ENCODE results near the gene KIF6.

Gene KIF6

DNA sequence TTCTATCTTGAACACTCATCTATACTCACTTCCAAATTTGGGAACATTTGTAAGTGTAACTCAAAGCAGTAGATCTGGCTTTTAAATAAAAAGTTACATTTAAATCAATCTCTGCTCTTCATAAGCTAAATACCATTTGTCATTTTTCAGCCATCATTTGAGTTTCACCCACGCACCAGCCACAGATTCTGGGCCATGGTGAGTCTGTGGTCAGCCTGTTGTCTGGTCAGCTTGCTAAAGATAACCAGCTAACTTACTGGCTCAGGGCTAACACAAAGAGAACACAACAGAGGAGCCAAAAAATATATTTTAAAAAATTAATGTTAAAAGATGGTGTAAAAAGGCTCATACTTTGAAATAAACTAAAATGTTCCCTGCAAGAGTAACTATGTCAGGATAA, 181.3 kb downstream of the KIF6 start:
- in situ Hi-C loops (cut with HindIII; ENCODE audit: low sequenced_read_pairs), result no loop called here
- TF ChIP-seq, protein P1, sequence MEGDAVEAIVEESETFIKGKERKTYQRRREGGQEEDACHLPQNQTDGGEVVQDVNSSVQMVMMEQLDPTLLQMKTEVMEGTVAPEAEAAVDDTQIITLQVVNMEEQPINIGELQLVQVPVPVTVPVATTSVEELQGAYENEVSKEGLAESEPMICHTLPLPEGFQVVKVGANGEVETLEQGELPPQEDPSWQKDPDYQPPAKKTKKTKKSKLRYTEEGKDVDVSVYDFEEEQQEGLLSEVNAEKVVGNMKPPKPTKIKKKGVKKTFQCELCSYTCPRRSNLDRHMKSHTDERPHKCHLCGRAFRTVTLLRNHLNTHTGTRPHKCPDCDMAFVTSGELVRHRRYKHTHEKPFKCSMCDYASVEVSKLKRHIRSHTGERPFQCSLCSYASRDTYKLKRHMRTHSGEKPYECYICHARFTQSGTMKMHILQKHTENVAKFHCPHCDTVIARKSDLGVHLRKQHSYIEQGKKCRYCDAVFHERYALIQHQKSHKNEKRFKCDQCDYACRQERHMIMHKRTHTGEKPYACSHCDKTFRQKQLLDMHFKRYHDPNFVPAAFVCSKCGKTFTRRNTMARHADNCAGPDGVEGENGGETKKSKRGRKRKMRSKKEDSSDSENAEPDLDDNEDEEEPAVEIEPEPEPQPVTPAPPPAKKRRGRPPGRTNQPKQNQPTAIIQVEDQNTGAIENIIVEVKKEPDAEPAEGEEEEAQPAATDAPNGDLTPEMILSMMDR (IDR thresholded peaks at IDR 0.05; ENCODE audit: low read depth, low read length), result no peak
- DNase-seq (ENCODE audit: low read depth, low spot score), result no peak
- no peak overlapping the region for H3K4me3 ChIP-seq (ENCODE audit: low read depth, low read length)

- in situ Hi-C loops (cut with HindIII; ENCODE audit: low sequenced_read_pairs), result no loop called here
These were observed 182.1 kb downstream of the KIF6 start for GRCh38 chr6:39543095-39543494.

GRCh38 chr6:39540454-39540853, 184.8 kb downstream of the KIF6 start:
- no peak overlapping the region for H3K4me3 ChIP-seq (ENCODE audit: low read depth, low read length)
- DNase-seq (ENCODE audit: low read depth, low spot score), result no peak
- in situ Hi-C loops (cut with HindIII; ENCODE audit: low sequenced_read_pairs), result no loop called here
- TF ChIP-seq, protein P1 (IDR thresholded peaks at IDR 0.05; ENCODE audit: low read depth, low read length), result no peak

More at GRCh38 chr6:39543095-39543494, 182.1 kb downstream of the KIF6 start:
- no peak overlapping the region for H3K4me3 ChIP-seq (ENCODE audit: low read depth, low read length)
- DNase-seq (ENCODE audit: low read depth, low spot score), result no peak
- TF ChIP-seq, protein P1 (IDR thresholded peaks at IDR 0.05; ENCODE audit: low read depth, low read length), result no peak

DNA sequence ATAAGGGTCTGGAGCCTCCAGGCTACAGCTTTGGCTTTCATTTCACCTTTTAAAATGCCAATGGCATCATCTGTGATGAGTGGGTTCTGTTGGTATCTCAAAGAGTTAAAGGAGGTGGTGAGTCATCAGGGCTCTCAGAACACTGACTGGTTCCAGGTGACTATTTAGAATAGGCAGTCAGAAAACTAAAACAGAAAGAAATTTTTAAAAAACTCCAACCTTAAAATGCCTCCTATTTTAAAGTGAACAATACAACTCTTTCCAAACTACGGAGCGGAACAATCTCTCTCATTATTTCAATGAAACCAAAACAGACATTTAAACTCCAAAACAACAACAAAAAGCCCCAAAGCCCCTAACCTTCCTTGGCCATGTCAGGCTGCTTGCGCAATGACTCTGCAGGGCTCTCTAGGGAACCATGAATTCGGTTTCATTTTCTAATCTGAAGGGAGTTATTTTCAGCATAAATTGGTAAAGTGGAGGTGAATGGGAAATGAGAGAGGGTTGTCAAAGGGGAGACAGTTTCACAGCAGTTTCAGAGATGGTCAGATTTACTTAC, 194.9 kb downstream of the KIF6 start:
- H3K4me3 ChIP-seq (ENCODE audit: low read depth, low read length), result no peak overlapping the region
- in situ Hi-C loops (cut with HindIII; ENCODE audit: low sequenced_read_pairs), result no loop called here
- peak; percentile 66 for DNase-seq (ENCODE audit: low read depth, low spot score)
- TF ChIP-seq, protein P1 (IDR thresholded peaks at IDR 0.05; ENCODE audit: low read depth, low read length), result no peak

GRCh38 chr6:39527792-39528564, 197.2 kb downstream of the KIF6 start:
- in situ Hi-C loops (cut with HindIII; ENCODE audit: low sequenced_read_pairs), result no loop called here
- TF ChIP-seq, protein P1 (IDR thresholded peaks at IDR 0.05; ENCODE audit: low read depth, low read length), result no peak
- H3K4me3 ChIP-seq (ENCODE audit: low read depth, low read length), result no peak overlapping the region
- DNase-seq (ENCODE audit: low read depth, low spot score), result no peak

DNA sequence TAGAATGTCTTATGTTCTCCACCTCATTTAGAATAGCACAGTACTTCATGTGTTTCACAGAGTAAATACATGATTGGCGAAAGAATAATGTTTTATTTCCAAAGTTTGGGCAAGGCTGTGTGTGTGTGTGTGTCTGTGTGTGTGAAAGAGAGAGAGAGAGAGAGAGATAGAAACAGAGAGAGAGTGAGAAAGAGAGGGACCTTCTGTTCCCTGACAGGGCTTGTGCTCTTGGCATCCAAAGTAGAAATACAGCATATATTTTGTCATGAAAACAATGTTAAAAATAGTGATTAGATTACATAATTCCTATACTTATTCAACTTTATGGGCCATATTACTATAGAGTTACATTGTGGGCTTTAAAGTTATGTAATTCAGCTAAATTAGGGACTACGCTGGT, 201.2 kb downstream of the KIF6 start:
- in situ Hi-C loops (cut with HindIII; ENCODE audit: low sequenced_read_pairs), result no loop called here
- no peak overlapping the region for H3K4me3 ChIP-seq (ENCODE audit: low read depth, low read length)
- no peak for DNase-seq (ENCODE audit: low read depth, low spot score)
- TF ChIP-seq, protein P1 (IDR thresholded peaks at IDR 0.05; ENCODE audit: low read depth, low read length), result no peak

Measured in astrocyte of the spinal cord (primary cell).